HG03108 (cell line): Measurements from ENCODE around the gene NAALADL2.
"Not testable (repeated sequence)": the region's sequence is repeated elsewhere in the genome, so short reads cannot be mapped to it uniquely, and the experiment has no call there.

Experiments
- ATAC-seq: cut with Tn5 transposase; IDR thresholded peaks from one replicate; pipeline ENCODE4 v1.9.1; 2021; ENCODE audit warnings: moderate library complexity; ENCODE audit not compliant: unreplicated experiment

NAALADL2 gene

GRCh38 chr3:175713268-175713667 lies 854.1 kb downstream of the NAALADL2 start:
- no peak for ATAC-seq

GRCh38 chr3:175716446-175716845 lies 857.3 kb downstream of the NAALADL2 start:
- no peak for ATAC-seq

- no peak for ATAC-seq
Measured at GRCh38 chr3:175726228-175726627, 867.1 kb downstream of the NAALADL2 start.

- no peak for ATAC-seq
Measured at GRCh38 chr3:175728566-175728965, 869.4 kb downstream of the NAALADL2 start.

- ATAC-seq, result no peak
Measured at GRCh38 chr3:175729466-175729865, 870.3 kb downstream of the NAALADL2 start.

- no peak for ATAC-seq
Measured at GRCh38 chr3:175731543-175731942, 872.4 kb downstream of the NAALADL2 start.

GRCh38 chr3:175732017-175732416 lies 872.9 kb downstream of the NAALADL2 start:
- no peak for ATAC-seq

- no peak for ATAC-seq
Measured at GRCh38 chr3:175735866-175736265, 876.7 kb downstream of the NAALADL2 start.

GRCh38 chr3:175737646-175738572 lies 878.8 kb downstream of the NAALADL2 start:
- ATAC-seq, result no peak

GRCh38 chr3:175741951-175742350 lies 882.8 kb downstream of the NAALADL2 start:
- ATAC-seq, result no peak

GRCh38 chr3:175743733-175744400 lies 884.7 kb downstream of the NAALADL2 start:
- ATAC-seq, result no peak

GRCh38 chr3:175746308-175746707 lies 887.2 kb downstream of the NAALADL2 start:
- ATAC-seq, result no peak

- ATAC-seq, result no peak
Measured at GRCh38 chr3:175748087-175748730, 889.1 kb downstream of the NAALADL2 start.

GRCh38 chr3:175749981-175750380 lies 890.8 kb downstream of the NAALADL2 start:
- no peak for ATAC-seq

- no peak for ATAC-seq
Measured at GRCh38 chr3:175751089-175751488, 892.0 kb downstream of the NAALADL2 start.

- ATAC-seq, result no peak
Measured at GRCh38 chr3:175763948-175764347, 904.8 kb downstream of the NAALADL2 start.

GRCh38 chr3:175764722-175765121 lies 905.6 kb downstream of the NAALADL2 start:
- ATAC-seq, result no peak

- ATAC-seq, result no peak
Measured at GRCh38 chr3:175770426-175770825, 911.3 kb downstream of the NAALADL2 start.

GRCh38 chr3:175777495-175777894 lies 918.4 kb downstream of the NAALADL2 start:
- ATAC-seq, result no peak

- no peak for ATAC-seq
Measured at GRCh38 chr3:175777965-175778364, 918.8 kb downstream of the NAALADL2 start.

- ATAC-seq, result no peak
Measured at GRCh38 chr3:175778994-175779393, 919.9 kb downstream of the NAALADL2 start.

GRCh38 chr3:175787109-175787508 lies 928.0 kb downstream of the NAALADL2 start:
- not testable (repeated sequence) for ATAC-seq
